Ishikawa (cell line): ENCODE results near the gene AARS2.

Experiments used
- CEBPB ChIP-seq: IDR thresholded peaks from 2 replicates; pipeline ENCODE4 v1.6.1; 2012
- EGR1 ChIP-seq: IDR thresholded peaks from 2 replicates; pipeline ENCODE4 v1.6.1; 2012
- EP300 ChIP-seq: IDR thresholded peaks from 2 replicates; pipeline ENCODE4 v1.6.1; 2012; ENCODE audit warnings: borderline replicate concordance
- FOXM1 ChIP-seq: IDR thresholded peaks from 2 replicates; pipeline ENCODE4 v1.6.1; 2012; ENCODE audit warnings: low read depth, borderline replicate concordance
- TAF1 ChIP-seq: IDR thresholded peaks from 2 replicates; pipeline ENCODE4 v1.6.1; 2012; ENCODE audit warnings: low read depth, mild to moderate bottlenecking
- TCF12 ChIP-seq: IDR thresholded peaks from 2 replicates; pipeline ENCODE4 v1.6.1; 2012; ENCODE audit warnings: low read depth
- TEAD4 ChIP-seq: IDR thresholded peaks from 2 replicates; pipeline ENCODE4 v1.6.1; 2012
- YY1 ChIP-seq: IDR thresholded peaks from 2 replicates; pipeline ENCODE4 v1.6.1; 2012; ENCODE audit warnings: low read depth
- TF ChIP-seq, protein P1 (sequence below): IDR thresholded peaks from 2 replicates; pipeline ENCODE4 v1.6.1; 2012; ENCODE audit warnings: low read depth, mild to moderate bottlenecking
- TF ChIP-seq, protein P2 (sequence below): IDR thresholded peaks from 2 replicates; pipeline ENCODE4 v1.6.1; 2012

DNA sequence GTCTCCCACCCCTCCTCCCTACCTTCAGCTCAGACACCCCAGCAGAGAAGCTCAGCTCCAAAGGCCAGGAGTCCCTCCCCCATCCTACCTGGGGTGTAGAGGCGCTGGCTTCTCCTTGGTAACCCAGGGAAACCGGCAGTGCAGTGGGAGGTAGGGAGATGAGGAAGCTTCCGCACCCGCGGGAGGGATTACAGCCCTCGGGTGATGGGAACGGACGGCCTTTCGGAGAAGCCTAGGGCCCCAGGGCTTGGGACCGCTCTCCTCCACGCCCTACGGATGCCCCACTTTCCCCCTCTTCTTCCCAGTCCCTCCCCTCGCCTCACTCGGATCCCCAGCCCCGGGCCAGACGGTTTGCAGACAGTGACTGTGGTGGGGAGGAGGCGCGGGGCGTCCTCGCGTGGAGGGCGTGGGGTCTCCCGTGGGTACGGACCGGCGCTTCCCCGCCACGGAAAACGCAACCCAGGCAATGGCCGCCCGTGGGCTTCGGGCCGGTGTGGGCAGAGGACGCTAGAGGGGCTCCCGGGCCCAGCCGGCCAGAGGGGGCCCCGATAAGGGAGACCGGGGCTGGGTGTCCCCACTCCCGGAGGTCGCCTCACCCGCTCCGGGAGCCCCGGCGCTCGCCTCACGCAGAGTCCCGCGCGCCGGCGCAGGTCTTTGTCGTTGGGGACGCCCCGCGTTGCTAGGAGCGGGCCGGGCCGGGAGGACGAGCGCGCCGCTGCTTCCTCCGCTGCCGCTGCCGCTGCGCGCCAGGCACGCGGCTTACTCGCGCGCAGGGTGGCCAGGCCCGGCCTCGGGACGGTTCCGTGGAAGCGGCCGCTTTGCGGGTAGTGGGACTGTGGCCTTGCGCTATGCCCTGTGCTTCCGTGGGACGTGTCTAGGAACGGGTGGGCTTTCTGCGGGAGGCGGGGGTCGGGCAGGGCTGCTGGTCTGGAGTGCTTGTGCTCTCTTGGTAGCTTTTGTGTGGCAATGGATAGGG lies 15.8 kb downstream of the AARS2 start:
- TF ChIP-seq, protein P1, sequence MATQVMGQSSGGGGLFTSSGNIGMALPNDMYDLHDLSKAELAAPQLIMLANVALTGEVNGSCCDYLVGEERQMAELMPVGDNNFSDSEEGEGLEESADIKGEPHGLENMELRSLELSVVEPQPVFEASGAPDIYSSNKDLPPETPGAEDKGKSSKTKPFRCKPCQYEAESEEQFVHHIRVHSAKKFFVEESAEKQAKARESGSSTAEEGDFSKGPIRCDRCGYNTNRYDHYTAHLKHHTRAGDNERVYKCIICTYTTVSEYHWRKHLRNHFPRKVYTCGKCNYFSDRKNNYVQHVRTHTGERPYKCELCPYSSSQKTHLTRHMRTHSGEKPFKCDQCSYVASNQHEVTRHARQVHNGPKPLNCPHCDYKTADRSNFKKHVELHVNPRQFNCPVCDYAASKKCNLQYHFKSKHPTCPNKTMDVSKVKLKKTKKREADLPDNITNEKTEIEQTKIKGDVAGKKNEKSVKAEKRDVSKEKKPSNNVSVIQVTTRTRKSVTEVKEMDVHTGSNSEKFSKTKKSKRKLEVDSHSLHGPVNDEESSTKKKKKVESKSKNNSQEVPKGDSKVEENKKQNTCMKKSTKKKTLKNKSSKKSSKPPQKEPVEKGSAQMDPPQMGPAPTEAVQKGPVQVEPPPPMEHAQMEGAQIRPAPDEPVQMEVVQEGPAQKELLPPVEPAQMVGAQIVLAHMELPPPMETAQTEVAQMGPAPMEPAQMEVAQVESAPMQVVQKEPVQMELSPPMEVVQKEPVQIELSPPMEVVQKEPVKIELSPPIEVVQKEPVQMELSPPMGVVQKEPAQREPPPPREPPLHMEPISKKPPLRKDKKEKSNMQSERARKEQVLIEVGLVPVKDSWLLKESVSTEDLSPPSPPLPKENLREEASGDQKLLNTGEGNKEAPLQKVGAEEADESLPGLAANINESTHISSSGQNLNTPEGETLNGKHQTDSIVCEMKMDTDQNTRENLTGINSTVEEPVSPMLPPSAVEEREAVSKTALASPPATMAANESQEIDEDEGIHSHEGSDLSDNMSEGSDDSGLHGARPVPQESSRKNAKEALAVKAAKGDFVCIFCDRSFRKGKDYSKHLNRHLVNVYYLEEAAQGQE = no peak
- TF ChIP-seq TCF12 (no peak), EP300 (no peak), CEBPB (no peak), YY1 (no peak), TAF1 (no peak), FOXM1 (no peak), TEAD4 (no peak), EGR1 (no peak)
- TF ChIP-seq, protein P2, sequence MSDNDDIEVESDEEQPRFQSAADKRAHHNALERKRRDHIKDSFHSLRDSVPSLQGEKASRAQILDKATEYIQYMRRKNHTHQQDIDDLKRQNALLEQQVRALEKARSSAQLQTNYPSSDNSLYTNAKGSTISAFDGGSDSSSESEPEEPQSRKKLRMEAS = 0 out of 2 replicates have a peak, but pooled peaks have one; percentile 46
